Erythroblast (primary cell): Measurements from ENCODE around the gene SLC2A13.

Source experiments
- DNase-seq, 2 experiments: peaks; one replicate each; lab custom pipeline; 2025; lab: John Stamatoyannopoulos, UW
- GATA1 ChIP-seq: IDR thresholded peaks from 2 replicates; pipeline ENCODE4 v1.6.1; 2011; ENCODE audit warnings: low read depth, mild to moderate bottlenecking, control low read depth, low read length, moderate library complexity
- POLR2A ChIP-seq: IDR thresholded peaks from 2 replicates; pipeline ENCODE4 v1.6.1; 2011; ENCODE audit warnings: mild to moderate bottlenecking, low read length

The SLC2A13 gene

GRCh38 chr12:40093512-40093911, 12.4 kb downstream of the SLC2A13 start:
- DNase-seq = no peak

GRCh38 chr12:40086471-40086870, 19.4 kb downstream of the SLC2A13 start:
- TF ChIP-seq GATA1 = no peak
- no peak for TF ChIP-seq POLR2A
- DNase-seq = no peak

More at GRCh38 chr12:40093512-40093911, 12.4 kb downstream of the SLC2A13 start:
- no peak for TF ChIP-seq GATA1
- TF ChIP-seq POLR2A = no peak

DNA sequence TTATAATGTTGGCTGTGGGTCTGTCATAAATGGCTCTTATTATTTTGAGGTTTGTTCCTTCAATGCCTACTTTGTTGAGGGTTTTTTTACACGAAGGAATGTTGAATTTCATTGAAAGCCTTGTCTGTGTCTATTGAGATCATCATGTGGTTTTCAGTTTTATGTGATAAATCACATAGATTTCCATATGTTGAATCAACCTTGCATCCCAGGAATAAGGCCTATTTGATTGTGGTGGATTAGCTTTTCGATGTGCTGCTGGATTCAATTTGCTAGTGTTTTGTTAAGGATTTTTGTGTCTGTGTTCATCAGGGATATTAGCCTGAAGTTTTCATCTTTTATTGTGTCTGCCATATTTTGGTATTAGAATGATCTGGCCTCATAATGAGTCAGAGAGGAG, 27.6 kb downstream of the SLC2A13 start:
- TF ChIP-seq POLR2A (no peak), GATA1 (no peak)
- DNase-seq = no peak

DNA sequence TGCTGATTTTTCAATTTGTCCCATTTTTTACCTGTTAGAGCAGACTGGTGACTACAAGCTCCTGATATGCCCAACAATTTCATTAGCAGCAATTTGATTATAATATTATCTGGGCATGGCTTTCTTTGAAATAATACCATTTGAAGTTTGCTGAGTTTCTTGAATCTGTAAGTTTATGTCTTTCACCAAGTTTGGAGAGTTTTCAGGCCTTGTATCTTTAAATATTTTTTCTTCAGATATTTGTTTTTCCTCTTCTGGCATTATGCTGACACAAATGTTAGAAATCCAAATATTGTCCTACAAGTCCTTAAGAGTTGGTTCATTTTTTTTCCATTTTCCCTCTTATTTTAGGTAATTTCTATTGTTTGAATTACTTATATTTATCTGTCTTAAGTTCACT, 30.4 kb downstream of the SLC2A13 start:
- TF ChIP-seq GATA1 = no peak
- TF ChIP-seq POLR2A = no peak
- DNase-seq = no peak

- TF ChIP-seq POLR2A (no peak), GATA1 (no peak)
- DNase-seq = no peak
Measured at GRCh38 chr12:40068416-40068815, 37.5 kb downstream of the SLC2A13 start.

DNA sequence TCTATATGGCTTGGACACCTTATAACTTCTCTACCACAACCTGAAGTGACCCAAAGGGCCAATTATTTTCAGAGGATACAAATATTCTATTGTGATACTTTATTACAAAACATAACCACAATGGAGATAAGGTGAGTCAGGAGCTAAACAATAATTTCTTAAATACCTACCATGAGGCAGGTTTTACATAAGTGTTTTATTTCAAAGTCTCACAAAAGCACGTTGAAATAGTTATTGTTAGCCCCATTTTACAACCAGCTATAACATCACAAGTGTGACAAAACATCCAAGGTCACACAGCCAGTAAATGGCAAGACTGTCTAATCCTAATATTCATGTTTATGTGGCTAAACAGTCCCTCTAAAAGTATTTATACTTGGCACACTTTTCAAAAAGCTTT, 40.2 kb downstream of the SLC2A13 start:
- TF ChIP-seq POLR2A = no peak
- no peak for TF ChIP-seq GATA1
- DNase-seq = no peak

GRCh38 chr12:40063414-40063813, 42.5 kb downstream of the SLC2A13 start:
- DNase-seq = no peak

DNA sequence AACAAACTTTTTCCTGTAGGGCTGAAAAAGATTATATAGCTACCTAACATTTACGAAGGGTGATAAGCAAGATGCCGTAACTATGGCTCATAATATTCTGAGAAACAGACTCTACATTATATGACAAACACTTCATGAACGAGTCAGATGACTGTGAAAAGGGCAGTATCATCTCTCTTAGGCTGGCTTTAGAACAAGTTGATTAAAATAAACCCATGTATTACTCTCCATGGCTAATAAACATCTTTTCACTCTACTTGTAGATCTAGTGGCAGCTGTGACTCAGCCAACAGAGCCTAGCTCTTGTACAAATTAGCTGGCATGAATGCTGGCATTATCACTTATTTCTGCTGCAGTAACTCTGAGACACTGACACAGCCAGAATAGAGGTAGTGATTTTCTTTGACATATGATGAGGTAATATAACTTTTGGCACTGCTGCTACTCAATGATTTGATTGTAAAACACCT, 47.1 kb downstream of the SLC2A13 start:
- no peak for DNase-seq
- TF ChIP-seq POLR2A (no peak), GATA1 (no peak)

More at GRCh38 chr12:40063414-40063813, 42.5 kb downstream of the SLC2A13 start:
- TF ChIP-seq POLR2A (no peak), GATA1 (no peak)

- TF ChIP-seq GATA1 = no peak
- TF ChIP-seq POLR2A = no peak
- no peak for DNase-seq
Measured at GRCh38 chr12:40056373-40056772, 49.5 kb downstream of the SLC2A13 start.

- TF ChIP-seq GATA1 = no peak
- TF ChIP-seq POLR2A = no peak
- no peak for DNase-seq
Measured at GRCh38 chr12:40055776-40056175, 50.1 kb downstream of the SLC2A13 start.

GRCh38 chr12:40055228-40055579, 50.7 kb downstream of the SLC2A13 start:
- no peak for TF ChIP-seq POLR2A
- DNase-seq = no peak

GRCh38 chr12:40054555-40055227, 51.2 kb downstream of the SLC2A13 start:
- no peak for DNase-seq
- no peak for TF ChIP-seq POLR2A
- TF ChIP-seq GATA1 = no peak

GRCh38 chr12:40049268-40049667, 56.6 kb downstream of the SLC2A13 start:
- DNase-seq = no peak

DNA sequence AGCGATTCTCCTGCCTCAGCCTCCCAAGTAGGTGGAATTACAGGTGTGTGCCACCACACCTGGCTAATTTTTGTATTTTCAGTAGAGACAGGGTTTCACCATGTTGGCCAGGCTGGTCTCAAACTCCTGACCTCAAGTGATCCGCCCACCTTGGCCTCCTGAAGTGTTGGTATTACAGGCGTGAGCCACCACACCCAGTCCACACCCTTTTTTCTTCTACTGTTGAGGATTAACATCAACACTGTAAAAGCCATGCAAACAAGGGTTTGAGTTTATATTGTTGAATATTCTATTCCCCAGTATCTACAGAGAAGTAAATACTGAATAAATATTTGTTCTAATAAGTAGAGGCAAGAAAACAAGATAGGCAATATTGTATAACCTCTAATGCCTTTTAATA, 58.9 kb downstream of the SLC2A13 start:
- peak in 1 of 2 experiments; percentile 4 for DNase-seq

More at GRCh38 chr12:40049268-40049667, 56.6 kb downstream of the SLC2A13 start:
- no peak for TF ChIP-seq POLR2A
- TF ChIP-seq GATA1 = no peak

DNA sequence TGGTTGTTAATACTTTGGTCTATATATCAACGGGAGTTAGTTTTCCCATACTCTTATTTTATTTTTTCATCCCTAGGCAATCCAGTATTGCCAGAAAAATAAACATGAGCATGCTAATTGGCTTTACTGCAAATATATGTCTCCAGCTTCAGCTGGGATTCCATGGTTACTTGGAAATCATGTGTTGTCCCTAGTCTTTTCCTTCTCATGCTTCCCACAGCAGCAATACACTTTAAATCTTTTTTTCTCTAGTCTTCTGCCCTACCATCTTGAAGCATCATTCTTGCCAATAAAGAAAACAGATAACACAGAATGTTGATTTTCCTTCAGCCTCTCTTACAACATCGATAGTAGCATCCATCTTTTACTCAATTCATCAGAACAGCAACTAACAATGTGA, 60.2 kb downstream of the SLC2A13 start:
- no peak for TF ChIP-seq GATA1
- DNase-seq = no peak
